Tibial nerve (tissue), 4 donors: Measurements from ENCODE around the gene EFTUD2. TPM values are rescaled to one million over a fixed set of nuclear protein-coding genes. Genes with fewer than 3 reads are reported as not detected.

Experiments used
- DNase-seq, 2 donors: peaks; one replicate each; pipeline ENCODE4 v3.0.0-alpha.2; 2019; ENCODE audit warnings: low spot score in 2 of 2
- H3K27ac ChIP-seq, 4 donors: fragments of 200-600 bp; sonication (generic) in 3 of 4; one replicate each; pipeline ENCODE4 v1.5.1; 2017 to 2019; ENCODE audit warnings: mild to moderate bottlenecking in 1 of 4
- H3K27me3 ChIP-seq, 2 donors: fragments of 200-600 bp; sonication (generic) in 1 of 2; one replicate each; pipeline versions ENCODE4 v1.5.1 to v1.6.0; 2017 to 2019
- H3K36me3 ChIP-seq, 3 donors: fragments of 200-600 bp; sonication (generic); one replicate each; pipeline ENCODE4 v1.5.1; 2018 to 2019
- H3K4me1 ChIP-seq, 4 donors: fragments of 200-600 bp; sonication (generic) in 3 of 4; one replicate each; pipeline ENCODE4 v1.5.1; 2017 to 2019
- H3K4me3 ChIP-seq, 4 donors: fragments of 200-600 bp; sonication (generic) in 3 of 4; one replicate each; pipeline ENCODE4 v1.5.1; 2017 to 2019; ENCODE audit warnings: mild to moderate bottlenecking in 1 of 4, moderate library complexity in 1 of 4
- H3K9me3 ChIP-seq, 4 donors: fragments of 200-600 bp; sonication (generic) in 3 of 4; one replicate each; pipeline ENCODE4 v1.5.1; 2017 to 2019
- EP300 ChIP-seq, 2 donors: sonication (generic); formaldehyde crosslinking; IDR thresholded peaks; one replicate each; pipeline ENCODE4 v1.6.1; 2017; ENCODE audit warnings: antibody characterized with exemption in 2 of 2, mild to moderate bottlenecking in 1 of 2
- POLR2A ChIP-seq, 2 donors: fragments of 450-650 bp; IDR thresholded peaks; one replicate each; pipeline ENCODE4 v1.6.1; 2017; ENCODE audit warnings: antibody characterized with exemption in 2 of 2, mild to moderate bottlenecking in 2 of 2, moderate library complexity in 2 of 2
- WGBS, 2 donors: methylation state at CpG; one replicate each; pipeline ENCODE4 v1.1.5; 2018; 5-methylcytosine and 5-hydroxymethylcytosine counted together
- total RNA-seq, 4 donors: library from RNA; depleted of rRNA; stranded (reverse); fragments of >200 nt; gene quantifications; one replicate each; pipeline ENCODE4 v1.1.0, GENCODE V29; 2016
- TF ChIP-seq, protein P1 (sequence below), 5 experiments: fragments of 200-600 bp in 3 of 5; fragments of 450-650 bp in 2 of 5; sonication (generic) in 3 of 5; IDR thresholded peaks; one replicate each; pipeline ENCODE4 v1.5.1; 2016 to 2019; ENCODE audit warnings: antibody characterized with exemption in 5 of 5, mild to moderate bottlenecking in 3 of 5, moderate library complexity in 2 of 5

The EFTUD2 gene
- total RNA-seq, 4 donors from 2014 or later = 48.9 to 137 (median 57.0) TPM

DNA sequence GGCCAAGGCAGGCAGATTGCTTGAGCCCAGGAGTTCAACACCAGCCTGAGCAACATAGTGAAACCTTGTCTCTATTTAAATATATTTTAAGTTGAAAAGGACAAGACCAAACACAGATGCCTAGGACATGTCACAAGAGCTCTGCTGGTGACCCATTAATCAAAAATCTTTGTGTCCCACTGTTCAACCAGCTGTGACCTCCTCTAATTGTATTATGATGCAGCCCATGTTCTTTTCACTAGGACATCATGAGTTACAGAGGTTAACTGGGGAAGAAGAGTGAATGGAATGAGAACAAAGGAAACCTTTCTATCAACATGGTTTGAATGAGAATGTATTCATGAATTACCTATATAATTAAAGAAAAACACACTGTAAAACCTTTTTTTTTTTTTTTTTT, 7.0 kb downstream of the EFTUD2 start:
- Histone ChIP-seq H3K4me1 (peaks cover 0 to 29% (median 1%) of the 10 kb centered on the region in 4 donors), H3K4me3 (no peak overlapping the region), H3K36me3 (peaks cover 0 to 50% (median 0%) of the 10 kb centered on the region in 3 donors), H3K27me3 (no peaks in the 10 kb centered on the region), H3K9me3 (no peaks in the 10 kb centered on the region), H3K27ac (no peak overlapping the region)
- DNase-seq = no peak
- no peak for TF ChIP-seq POLR2A (IDR thresholded peaks at IDR 0.05)

- WGBS, 2 donors = 69 to 72% methylated on average over 7 of the region's 7 CpGs
Measured at GRCh38 chr17:44889003-44889402, 10.2 kb downstream of the EFTUD2 start.

DNA sequence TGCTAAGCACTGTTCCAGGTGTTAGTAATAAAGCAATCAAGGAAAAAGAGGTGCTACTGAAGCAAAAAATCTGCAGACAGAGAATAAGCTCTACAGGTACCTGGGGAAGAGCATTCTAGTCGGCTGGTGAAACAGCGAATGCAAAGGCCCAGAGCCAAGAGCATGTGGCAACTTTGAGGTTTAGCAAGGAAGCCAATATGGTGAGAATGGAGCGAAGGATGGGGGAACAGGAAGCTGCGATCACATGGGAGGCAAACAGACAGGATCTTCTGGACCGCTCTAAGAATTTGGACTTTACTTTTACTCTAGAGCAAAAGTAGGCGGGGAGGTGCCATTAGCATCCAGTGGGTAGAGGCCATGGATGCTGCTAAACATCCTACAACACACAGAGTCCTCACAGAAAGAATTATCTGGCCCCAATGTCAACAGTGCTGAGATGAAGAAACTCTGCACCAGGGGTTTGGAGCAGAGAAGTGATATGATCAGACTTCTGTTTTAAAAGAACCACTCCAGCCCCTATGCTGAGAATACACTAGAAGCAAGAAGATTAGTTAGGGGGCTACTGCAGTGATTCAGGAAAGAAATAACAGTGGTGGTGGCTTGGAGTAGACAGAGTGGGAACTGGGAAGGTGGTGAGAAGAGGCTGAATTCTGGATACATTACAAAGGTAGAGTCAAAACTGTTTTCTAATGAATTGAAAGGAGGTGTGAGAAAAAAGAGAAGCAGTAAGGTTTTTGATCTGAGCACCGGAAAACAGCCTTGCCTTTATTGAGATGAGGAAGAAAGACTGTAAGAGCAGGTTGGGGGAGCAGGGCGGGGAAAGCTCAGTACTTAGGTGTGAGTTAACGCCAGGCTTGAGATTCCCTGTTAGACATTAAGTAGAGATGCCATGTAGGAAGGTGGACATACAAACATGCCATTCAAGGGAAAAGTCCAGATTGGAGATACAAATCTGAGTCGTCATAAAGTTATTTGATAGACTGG, 11.0 kb downstream of the EFTUD2 start:
- Histone ChIP-seq H3K4me3 (no peak overlapping the region), H3K27me3 (no peaks in the 10 kb centered on the region), H3K9me3 (no peaks in the 10 kb centered on the region), H3K36me3 (peaks cover 3 to 68% (median 15%) of the 10 kb centered on the region in 3 donors), H3K4me1 (peaks cover 0 to 11% (median 0%) of the 10 kb centered on the region in 4 donors), H3K27ac (no peak overlapping the region)
- WGBS, 2 donors = 77 to 83% methylated on average over 10 of the region's 10 CpGs
- TF ChIP-seq EP300 (IDR thresholded peaks at IDR 0.05) (no peak), POLR2A (IDR thresholded peaks at IDR 0.05) (no peak)
- TF ChIP-seq, protein P1, sequence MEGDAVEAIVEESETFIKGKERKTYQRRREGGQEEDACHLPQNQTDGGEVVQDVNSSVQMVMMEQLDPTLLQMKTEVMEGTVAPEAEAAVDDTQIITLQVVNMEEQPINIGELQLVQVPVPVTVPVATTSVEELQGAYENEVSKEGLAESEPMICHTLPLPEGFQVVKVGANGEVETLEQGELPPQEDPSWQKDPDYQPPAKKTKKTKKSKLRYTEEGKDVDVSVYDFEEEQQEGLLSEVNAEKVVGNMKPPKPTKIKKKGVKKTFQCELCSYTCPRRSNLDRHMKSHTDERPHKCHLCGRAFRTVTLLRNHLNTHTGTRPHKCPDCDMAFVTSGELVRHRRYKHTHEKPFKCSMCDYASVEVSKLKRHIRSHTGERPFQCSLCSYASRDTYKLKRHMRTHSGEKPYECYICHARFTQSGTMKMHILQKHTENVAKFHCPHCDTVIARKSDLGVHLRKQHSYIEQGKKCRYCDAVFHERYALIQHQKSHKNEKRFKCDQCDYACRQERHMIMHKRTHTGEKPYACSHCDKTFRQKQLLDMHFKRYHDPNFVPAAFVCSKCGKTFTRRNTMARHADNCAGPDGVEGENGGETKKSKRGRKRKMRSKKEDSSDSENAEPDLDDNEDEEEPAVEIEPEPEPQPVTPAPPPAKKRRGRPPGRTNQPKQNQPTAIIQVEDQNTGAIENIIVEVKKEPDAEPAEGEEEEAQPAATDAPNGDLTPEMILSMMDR (IDR thresholded peaks at IDR 0.05) = no peak
- DNase-seq = no peak

More at GRCh38 chr17:44889003-44889402, 10.2 kb downstream of the EFTUD2 start:
- Histone ChIP-seq H3K4me3 (no peak overlapping the region), H3K36me3 (peaks cover 3 to 68% (median 12%) of the 10 kb centered on the region in 3 donors), H3K9me3 (no peaks in the 10 kb centered on the region), H3K27ac (no peak overlapping the region), H3K4me1 (peaks cover 0 to 11% (median 0%) of the 10 kb centered on the region in 4 donors), H3K27me3 (no peaks in the 10 kb centered on the region)
- TF ChIP-seq EP300 (IDR thresholded peaks at IDR 0.05) (no peak), POLR2A (IDR thresholded peaks at IDR 0.05) (no peak)
- TF ChIP-seq, protein P1 (IDR thresholded peaks at IDR 0.05) = no peak
- DNase-seq = no peak

GRCh38 chr17:44887016-44887415, 12.2 kb downstream of the EFTUD2 start:
- Histone ChIP-seq H3K27me3 (no peaks in the 10 kb centered on the region), H3K4me3 (no peak overlapping the region), H3K36me3 (peaks cover 3 to 68% (median 15%) of the 10 kb centered on the region in 3 donors), H3K9me3 (no peaks in the 10 kb centered on the region), H3K27ac (no peak overlapping the region), H3K4me1 (peaks cover 0 to 11% (median 0%) of the 10 kb centered on the region in 4 donors)
- no peak for DNase-seq
- WGBS, 2 donors = 85 to 86% methylated on average over 1 of the region's 1 CpG
- TF ChIP-seq EP300 (IDR thresholded peaks at IDR 0.05) (no peak), POLR2A (IDR thresholded peaks at IDR 0.05) (no peak)
- TF ChIP-seq, protein P1 (IDR thresholded peaks at IDR 0.05) = no peak

- DNase-seq = no peak
- Histone ChIP-seq H3K27ac (no peak overlapping the region), H3K4me1 (peaks cover 0 to 11% (median 0%) of the 10 kb centered on the region in 4 donors), H3K4me3 (no peak overlapping the region), H3K36me3 (peaks cover 3 to 78% (median 17%) of the 10 kb centered on the region in 3 donors), H3K9me3 (no peaks in the 10 kb centered on the region), H3K27me3 (no peaks in the 10 kb centered on the region)
- TF ChIP-seq, protein P1 (IDR thresholded peaks at IDR 0.05) = no peak
- TF ChIP-seq POLR2A (IDR thresholded peaks at IDR 0.05) (no peak), EP300 (IDR thresholded peaks at IDR 0.05) (no peak)
- WGBS, 2 donors = 94 to 98% methylated on average over 2 of the region's 2 CpGs
Measured at GRCh38 chr17:44884941-44885340, 14.3 kb downstream of the EFTUD2 start.
